RWPE2 (cell line): ENCODE data around the gene PGBD5.
"Not testable (repeated sequence)": the region's sequence is repeated elsewhere in the genome, so short reads cannot be mapped to it uniquely, and the experiment has no call there.

Experiments used
- ATAC-seq: fragments of 200-7000 bp; cut with Tn5 transposase; 3 replicates; pipeline ENCODE4 v1.9.1; 2021; ENCODE audit warnings: low read depth
- DNase-seq: peaks from one replicate; pipeline ENCODE4 v3.0.0-alpha.2; 2020; ENCODE audit warnings: low spot score
- H3K27ac ChIP-seq: fragments of 450-650 bp; 2 replicates; pipeline ENCODE4 v1.5.1; 2017; ENCODE audit warnings: mild to moderate bottlenecking; ENCODE audit not compliant: poor library complexity, severe bottlenecking
- H3K27me3 ChIP-seq: fragments of 250-450 bp; sonication (Bioruptor Pico); 2 replicates; pipeline ENCODE4 v1.5.1; 2021; ENCODE audit warnings: mild to moderate bottlenecking, moderate library complexity; ENCODE audit not compliant: insufficient read depth, poor library complexity, severe bottlenecking
- H3K36me3 ChIP-seq: fragments of 250-450 bp; sonication (Bioruptor Pico); 2 replicates; pipeline ENCODE4 v1.5.1; 2020; ENCODE audit warnings: low read depth, mild to moderate bottlenecking, moderate library complexity
- H3K4me1 ChIP-seq: fragments of 250-450 bp; sonication (Bioruptor Pico); 2 replicates; pipeline ENCODE4 v1.5.1; 2021; ENCODE audit warnings: mild to moderate bottlenecking, moderate library complexity; ENCODE audit not compliant: insufficient read depth, poor library complexity, severe bottlenecking
- H3K4me3 ChIP-seq: fragments of 250-450 bp; sonication (Bioruptor Pico); 2 replicates; pipeline ENCODE4 v1.5.1; 2021; ENCODE audit warnings: mild to moderate bottlenecking, moderate library complexity; ENCODE audit not compliant: severe bottlenecking
- H3K9me3 ChIP-seq: fragments of 250-450 bp; sonication (Bioruptor Pico); 2 replicates; pipeline ENCODE4 v1.5.1; 2021; ENCODE audit warnings: mild to moderate bottlenecking, moderate library complexity; ENCODE audit not compliant: severe bottlenecking
- CTCF ChIP-seq: fragments of 450-650 bp; IDR thresholded peaks from one replicate; pipeline ENCODE4 v1.5.1; 2017; ENCODE audit warnings: mild to moderate bottlenecking, moderate library complexity; ENCODE audit not compliant: poor library complexity, severe bottlenecking

Gene PGBD5

DNA sequence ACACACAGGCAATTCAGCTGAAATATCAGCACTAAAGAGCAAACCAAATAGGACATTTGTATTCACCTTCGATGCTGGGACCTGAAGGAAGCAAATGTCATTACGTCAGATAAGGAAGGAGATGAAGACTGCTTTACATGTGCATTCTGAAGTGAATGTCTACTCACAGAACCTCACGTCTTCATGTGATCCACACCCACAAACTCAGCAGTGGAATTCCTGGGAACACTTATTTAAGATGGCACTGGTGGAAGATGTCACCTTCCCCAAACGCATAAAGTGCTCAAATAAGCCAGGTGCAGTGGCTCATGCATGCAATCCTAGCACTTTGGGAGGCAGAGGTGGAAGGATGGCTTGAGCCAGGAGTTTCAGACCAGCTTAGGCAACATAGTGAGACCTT lies 11.4 kb downstream of the PGBD5 start:
- Histone ChIP-seq H3K4me3 (no peak overlapping the region), H3K27ac (no peak overlapping the region), H3K27me3 (no peaks in the 10 kb centered on the region), H3K9me3 (no peaks in the 10 kb centered on the region), H3K4me1 (no peaks in the 10 kb centered on the region), H3K36me3 (no peaks in the 10 kb centered on the region)
- DNase-seq = no peak
- no peak for ATAC-seq
- TF ChIP-seq CTCF = no peak

DNA sequence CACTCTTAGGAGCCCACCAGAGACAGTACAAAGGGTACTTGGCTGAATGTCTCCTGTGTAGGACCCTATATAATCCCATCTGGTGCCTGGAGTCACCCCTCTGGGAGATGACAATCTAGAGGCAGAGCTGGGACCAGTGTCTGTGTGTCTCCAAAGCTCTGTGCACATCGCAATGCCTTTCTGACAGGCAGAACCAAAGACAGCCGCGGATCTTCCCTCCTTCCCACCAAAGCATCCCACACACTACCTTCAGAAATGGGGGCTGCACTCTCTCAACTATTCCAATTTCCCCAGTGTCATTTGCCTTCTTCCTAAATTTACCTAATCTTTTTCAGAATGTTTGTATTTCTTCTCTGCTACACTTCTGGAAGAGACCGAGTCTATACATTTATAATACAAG lies 12.0 kb downstream of the PGBD5 start:
- H3K27ac ChIP-seq = no peak overlapping the region
- no peaks in the 10 kb centered on the region for H3K27me3 ChIP-seq
- no peak overlapping the region for H3K4me3 ChIP-seq
- no peaks in the 10 kb centered on the region for H3K4me1 ChIP-seq
- no peaks in the 10 kb centered on the region for H3K36me3 ChIP-seq
- DNase-seq (no peak), ATAC-seq (no peak)
- no peak for TF ChIP-seq CTCF
- H3K9me3 ChIP-seq = no peaks in the 10 kb centered on the region

DNA sequence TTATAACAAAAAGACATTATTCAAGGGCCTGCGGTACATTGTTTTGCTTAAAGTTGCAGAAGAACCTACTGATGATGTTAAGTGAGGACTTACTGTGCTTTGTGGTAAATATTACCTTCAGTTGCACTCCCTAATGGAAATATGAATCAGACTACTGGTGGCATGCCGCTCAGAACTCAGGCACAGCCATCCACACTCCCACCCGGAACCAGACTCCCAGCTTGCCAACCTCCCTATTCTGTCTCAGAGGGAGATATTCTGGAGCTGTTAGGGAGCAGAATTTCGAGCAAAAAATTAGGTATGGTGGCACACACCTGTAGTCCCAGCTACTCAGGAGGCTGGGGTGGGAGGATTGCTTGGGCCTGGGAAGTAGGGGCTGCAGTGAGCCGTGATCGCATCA lies 13.1 kb downstream of the PGBD5 start:
- Histone ChIP-seq H3K27ac (no peak overlapping the region), H3K27me3 (no peaks in the 10 kb centered on the region), H3K4me3 (no peak overlapping the region), H3K9me3 (no peaks in the 10 kb centered on the region), H3K36me3 (no peaks in the 10 kb centered on the region), H3K4me1 (no peaks in the 10 kb centered on the region)
- ATAC-seq = no peak
- TF ChIP-seq CTCF = no peak
- no peak for DNase-seq

GRCh38 chr1:230408971-230409370 lies 17.2 kb downstream of the PGBD5 start:
- ATAC-seq = no peak
- no peaks in the 10 kb centered on the region for H3K27me3 ChIP-seq

DNA sequence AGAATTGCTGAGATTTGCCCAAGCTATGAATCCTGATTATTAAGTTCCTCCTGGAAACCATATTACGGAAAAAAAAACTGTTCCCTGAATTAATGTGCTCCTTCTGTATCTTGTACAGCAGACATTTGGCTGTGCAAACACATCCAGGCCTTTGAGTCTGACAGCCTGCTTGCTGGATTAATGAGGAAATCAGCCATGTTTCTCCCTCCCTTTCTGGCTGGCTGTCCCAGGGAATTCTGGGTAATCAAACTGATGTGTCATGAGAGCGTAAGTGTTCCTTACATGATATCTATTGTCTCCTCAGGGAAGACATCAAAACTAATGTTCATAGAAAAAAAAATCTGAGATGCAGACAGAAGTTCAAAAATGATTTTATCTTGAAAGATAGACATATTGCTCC lies 18.8 kb downstream of the PGBD5 start:
- no peak overlapping the region for H3K4me3 ChIP-seq
- no peak for ATAC-seq
- no peak for DNase-seq
- no peak overlapping the region for H3K27ac ChIP-seq
- H3K27me3 ChIP-seq = no peaks in the 10 kb centered on the region
- no peaks in the 10 kb centered on the region for H3K9me3 ChIP-seq
- TF ChIP-seq CTCF = no peak
- no peaks in the 10 kb centered on the region for H3K4me1 ChIP-seq
- no peaks in the 10 kb centered on the region for H3K36me3 ChIP-seq

More at GRCh38 chr1:230408971-230409370, 17.2 kb downstream of the PGBD5 start:
- H3K27ac ChIP-seq = no peak overlapping the region
- no peaks in the 10 kb centered on the region for H3K4me1 ChIP-seq
- no peak overlapping the region for H3K4me3 ChIP-seq
- no peaks in the 10 kb centered on the region for H3K9me3 ChIP-seq
- no peak for DNase-seq
- TF ChIP-seq CTCF = no peak
- H3K36me3 ChIP-seq = no peaks in the 10 kb centered on the region

GRCh38 chr1:230406727-230407126 lies 19.4 kb downstream of the PGBD5 start:
- not testable (repeated sequence) for H3K36me3 ChIP-seq, H3K27me3 ChIP-seq, H3K4me1 ChIP-seq, H3K9me3 ChIP-seq, DNase-seq, H3K4me3 ChIP-seq, ATAC-seq, H3K27ac ChIP-seq
